ENCODE data around the gene RAB30.

- TF ChIP-seq CTCF (IDR thresholded peaks at IDR 0.05) = no peak
- TF ChIP-seq POLR2A (IDR thresholded peaks at IDR 0.05) = no peak
Measured at GRCh38 chr11:83047515-83048225, 24.0 kb downstream of the RAB30 start.
